Measurements from ENCODE around the gene ATP8A2. TPM values are rescaled to one million over a fixed set of nuclear protein-coding genes. Genes with fewer than 3 reads are reported as not detected.

The ATP8A2 gene
- total and polyA plus RNA-seq, 9 of the 15 experiments (the other 6 are each of a cell fraction or from before 2014, with no cell fraction given) = under 0.01 to 0.33 (median 0.06) TPM; not detected in 4

DNA sequence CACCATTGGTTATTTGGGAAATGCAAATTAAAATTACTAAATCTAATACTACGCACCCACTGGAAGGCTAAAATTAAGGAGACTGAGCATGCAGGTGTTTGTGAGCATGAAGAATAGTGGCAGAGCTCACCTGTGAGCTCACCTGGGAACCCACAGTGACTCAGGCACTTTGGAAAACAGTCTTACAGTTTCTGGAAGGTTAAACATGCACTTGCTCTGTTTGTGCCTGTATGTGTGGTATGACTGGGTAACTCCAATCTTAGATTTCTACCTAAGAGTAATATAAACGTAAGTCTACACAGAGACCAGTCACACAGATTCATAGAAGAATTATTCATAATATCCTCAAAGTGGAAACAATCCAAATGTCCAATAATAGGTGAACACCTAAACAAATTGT, 318.8 kb downstream of the ATP8A2 start:
- H3K9ac ChIP-seq (ENCODE audit: insufficient read depth in 1 of 2, low read depth in 2 of 2, low read length in 2 of 2) = no peak overlapping the region
- H2AFZ ChIP-seq (ENCODE audit: low read depth, low read length) = no peak overlapping the region
- H3K79me2 ChIP-seq (ENCODE audit: control insufficient read depth, insufficient read depth, low read length) = no peaks in the 10 kb centered on the region
- no peak for FAIRE-seq
- H3K36me3 ChIP-seq (ENCODE audit: control insufficient read depth, insufficient read depth, low read length) = no peaks in the 10 kb centered on the region
- WGBS (ENCODE audit: insufficient coverage, low coverage, missing lambda C conversion rate) = 0% methylated on average over 2 of the region's 2 CpGs
- H3K4me1 ChIP-seq (replicated peaks in 1 of 2; ENCODE audit: control insufficient read depth in 2 of 2, insufficient read depth in 2 of 2, low read length in 2 of 2) = no peaks in the 10 kb centered on the region
- no peak overlapping the region for H3K27ac ChIP-seq (ENCODE audit: extremely low read depth, low read depth, low read length)
- no peaks in the 10 kb centered on the region for H3K9me1 ChIP-seq (ENCODE audit: control insufficient read depth, insufficient read depth, low read length)
- H3K27me3 ChIP-seq (ENCODE audit: control insufficient read depth in 2 of 2, insufficient read depth in 2 of 2, low read length in 2 of 2) = no peaks in the 10 kb centered on the region
- ChIA-PET CTCF (ENCODE audit: low intra/inter-chr PET ratio) (no interaction called here), POLR2A (interaction anchor here (0.9 kb wide), 1 partner anchor 9 kb away, joined by 3 read pairs; no protein-coding TSS in a partner anchor)
- in situ Hi-C loops (cut with MboI) (no loop called here), intact Hi-C loops (cut with micrococcal nuclease) (no loop called here)
- no TSS peak for BruUV-seq (replicated peaks)
- no peak for TF ChIP-seq RFX7 (CRISPR knock-in tag; IDR thresholded peaks at IDR 0.05)
- TF ChIP-seq CBX3 (IDR thresholded peaks at IDR 0.05; ENCODE audit: borderline replicate concordance in 1 of 2, low read length in 2 of 2) = no peak
- TF ChIP-seq ZNF766 (CRISPR knock-in tag; conservative IDR thresholded peaks at IDR 0.05) = no peak
- no peak for TF ChIP-seq SIN3B (IDR thresholded peaks at IDR 0.05; ENCODE audit: low read depth)
- no peak for TF ChIP-seq POLR3G (IDR thresholded peaks at IDR 0.05; ENCODE audit: extremely low read depth, insufficient read length, insufficient replicate concordance)
- TF ChIP-seq, protein P1, sequence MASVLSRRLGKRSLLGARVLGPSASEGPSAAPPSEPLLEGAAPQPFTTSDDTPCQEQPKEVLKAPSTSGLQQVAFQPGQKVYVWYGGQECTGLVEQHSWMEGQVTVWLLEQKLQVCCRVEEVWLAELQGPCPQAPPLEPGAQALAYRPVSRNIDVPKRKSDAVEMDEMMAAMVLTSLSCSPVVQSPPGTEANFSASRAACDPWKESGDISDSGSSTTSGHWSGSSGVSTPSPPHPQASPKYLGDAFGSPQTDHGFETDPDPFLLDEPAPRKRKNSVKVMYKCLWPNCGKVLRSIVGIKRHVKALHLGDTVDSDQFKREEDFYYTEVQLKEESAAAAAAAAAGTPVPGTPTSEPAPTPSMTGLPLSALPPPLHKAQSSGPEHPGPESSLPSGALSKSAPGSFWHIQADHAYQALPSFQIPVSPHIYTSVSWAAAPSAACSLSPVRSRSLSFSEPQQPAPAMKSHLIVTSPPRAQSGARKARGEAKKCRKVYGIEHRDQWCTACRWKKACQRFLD (CRISPR knock-in tag; IDR thresholded peaks at IDR 0.05) = no peak
- DNase-seq (ENCODE audit: extremely low read depth in 1 of 4, low spot score in 3 of 4) = no peak
- H3K4me2 ChIP-seq (ENCODE audit: insufficient read depth, low read length) = no peak overlapping the region
- no peak for ATAC-seq
- no peaks in the 10 kb centered on the region for H4K20me1 ChIP-seq (replicated peaks; ENCODE audit: control insufficient read depth, insufficient read depth, low read length)
- no peaks in the 10 kb centered on the region for H3K9me3 ChIP-seq (replicated peaks; ENCODE audit: control insufficient read depth, insufficient read depth, low read depth, low read length)
- no peak overlapping the region for H3K4me3 ChIP-seq

Measured in K562 (cell line).